T-helper 2 cell treated with Interferon-gamma antibody and Interleukin-4, amounts not matched to agents 100 ng/mL and 5 ng/mL, for 36 hours (primary cell): Measurements from ENCODE around the gene CYP46A1. TPM values are rescaled to one million over a fixed set of nuclear protein-coding genes. Genes with fewer than 3 reads are reported as not detected.

Source experiments
- intact Hi-C: fragments of 100-400 bp; cut with micrococcal nuclease; formaldehyde crosslinking; loops from one replicate; pipeline ENCODE4 v1.15.1; 2023
- total RNA-seq: library from RNA; stranded (reverse); gene quantifications from 2 replicates; pipeline ENCODE4 v1.2.3, GENCODE V29; 2022

CYP46A1 gene
- total RNA-seq, 1 donor from 2014 or later: 0.09 TPM

DNA sequence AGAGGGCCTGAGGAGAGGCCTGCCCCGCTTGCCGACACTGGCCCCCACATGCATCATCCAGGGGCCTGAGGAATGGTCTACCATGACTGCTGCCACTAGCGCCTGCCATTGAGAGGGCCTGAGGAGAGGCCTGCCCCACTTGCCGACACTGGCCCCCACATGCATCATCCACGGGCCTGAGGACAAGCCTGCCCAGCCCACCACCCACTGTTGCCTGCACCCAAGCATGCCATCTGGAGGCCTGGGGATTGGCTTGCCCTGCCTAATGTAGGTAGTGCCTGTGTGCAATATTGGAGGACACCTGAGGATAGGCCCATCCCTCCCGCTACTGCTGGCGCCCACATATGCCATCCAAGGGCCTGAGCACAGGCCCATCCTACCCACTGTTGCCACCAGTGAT lies 24.4 kb downstream of the CYP46A1 start:
- intact Hi-C loops: no loop called here

DNA sequence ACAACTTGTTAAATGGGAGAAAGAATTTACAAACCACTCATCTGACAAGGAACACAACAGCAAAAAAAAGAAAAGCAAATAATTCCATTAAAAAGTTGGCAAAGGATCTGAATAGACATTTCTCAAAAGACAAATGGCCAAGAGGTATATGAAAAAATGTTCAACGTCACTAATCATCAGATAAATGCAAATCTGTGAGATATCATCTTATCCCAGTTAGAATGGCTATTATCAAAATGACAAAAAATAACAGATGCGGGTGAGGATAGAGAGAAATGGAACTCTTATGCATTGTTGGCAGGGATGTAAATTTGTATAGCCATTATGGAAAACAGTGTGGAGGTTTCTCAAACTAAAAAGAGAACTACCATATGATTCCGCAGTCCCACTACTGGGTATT lies 29.9 kb downstream of the CYP46A1 start:
- intact Hi-C loops: no loop called here

DNA sequence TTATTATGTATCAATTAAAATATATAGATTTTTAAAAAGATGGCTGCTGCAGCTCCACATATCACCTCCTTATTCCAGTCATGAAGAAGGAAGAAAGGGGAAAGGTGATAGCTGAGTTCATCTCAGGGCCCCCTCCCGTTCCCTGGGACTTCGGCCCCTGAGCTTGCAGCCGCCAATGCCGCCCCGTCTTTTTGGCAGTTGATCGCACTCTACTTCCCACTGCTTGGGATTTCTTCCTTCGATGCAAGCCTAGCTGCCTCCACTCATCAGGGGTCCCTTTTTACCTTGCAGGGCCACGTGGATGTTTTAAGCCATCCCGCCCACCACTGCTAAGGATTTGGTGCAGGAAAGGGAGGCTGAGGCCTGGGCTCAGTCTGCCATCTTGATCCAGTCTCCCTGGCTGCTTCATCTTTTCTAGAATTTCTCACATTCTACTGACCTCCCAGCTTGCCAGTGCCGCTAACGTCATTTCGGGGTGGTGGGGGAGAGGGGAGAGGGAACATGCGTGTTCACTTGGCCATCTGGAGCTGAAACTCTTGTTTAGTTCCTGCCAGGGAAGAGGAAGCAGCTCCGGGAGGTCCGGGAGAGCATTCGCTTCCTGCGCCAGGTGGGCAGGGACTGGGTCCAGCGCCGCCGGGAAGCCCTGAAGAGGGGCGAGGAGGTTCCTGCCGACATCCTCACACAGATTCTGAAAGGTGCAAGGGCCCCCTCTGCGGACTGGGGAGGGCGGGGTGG lies 31.3 kb downstream of the CYP46A1 start:
- intact Hi-C loops: no loop called here

DNA sequence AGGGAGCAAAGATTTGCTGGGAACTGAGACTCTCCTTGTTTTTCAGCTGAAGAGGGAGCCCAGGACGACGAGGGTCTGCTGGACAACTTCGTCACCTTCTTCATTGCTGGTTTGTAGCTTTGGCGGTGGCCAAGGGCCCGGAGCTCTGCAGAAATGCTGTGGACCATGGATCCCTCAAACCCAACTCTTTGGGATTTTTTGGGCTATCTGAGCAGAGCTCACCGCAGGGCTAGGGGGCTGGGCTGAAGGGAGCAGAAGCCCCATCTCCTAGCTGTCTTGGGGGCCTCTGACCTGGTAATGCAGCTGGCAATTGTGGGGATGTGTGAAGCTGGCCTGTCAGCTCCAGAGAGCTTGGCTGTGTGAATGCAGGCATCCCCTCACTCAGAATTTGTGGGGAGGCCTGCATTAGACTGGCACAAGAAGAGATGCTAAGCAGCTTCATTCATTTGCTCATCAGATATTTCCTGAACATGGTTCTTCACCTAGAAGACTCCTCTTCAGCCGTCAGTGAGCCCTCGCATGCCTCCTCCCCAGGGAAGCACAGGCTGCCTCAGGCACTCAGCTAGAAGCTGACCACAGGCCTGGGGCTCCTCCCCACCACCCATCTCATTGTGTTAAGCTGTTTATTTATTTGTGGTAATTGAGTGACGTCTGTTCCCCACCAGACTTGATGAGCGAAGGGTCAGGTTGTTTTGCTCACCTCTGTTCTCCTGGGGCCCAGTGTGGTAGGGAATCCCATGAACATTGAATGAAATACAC lies 32.2 kb downstream of the CYP46A1 start:
- intact Hi-C loops: no loop called here

DNA sequence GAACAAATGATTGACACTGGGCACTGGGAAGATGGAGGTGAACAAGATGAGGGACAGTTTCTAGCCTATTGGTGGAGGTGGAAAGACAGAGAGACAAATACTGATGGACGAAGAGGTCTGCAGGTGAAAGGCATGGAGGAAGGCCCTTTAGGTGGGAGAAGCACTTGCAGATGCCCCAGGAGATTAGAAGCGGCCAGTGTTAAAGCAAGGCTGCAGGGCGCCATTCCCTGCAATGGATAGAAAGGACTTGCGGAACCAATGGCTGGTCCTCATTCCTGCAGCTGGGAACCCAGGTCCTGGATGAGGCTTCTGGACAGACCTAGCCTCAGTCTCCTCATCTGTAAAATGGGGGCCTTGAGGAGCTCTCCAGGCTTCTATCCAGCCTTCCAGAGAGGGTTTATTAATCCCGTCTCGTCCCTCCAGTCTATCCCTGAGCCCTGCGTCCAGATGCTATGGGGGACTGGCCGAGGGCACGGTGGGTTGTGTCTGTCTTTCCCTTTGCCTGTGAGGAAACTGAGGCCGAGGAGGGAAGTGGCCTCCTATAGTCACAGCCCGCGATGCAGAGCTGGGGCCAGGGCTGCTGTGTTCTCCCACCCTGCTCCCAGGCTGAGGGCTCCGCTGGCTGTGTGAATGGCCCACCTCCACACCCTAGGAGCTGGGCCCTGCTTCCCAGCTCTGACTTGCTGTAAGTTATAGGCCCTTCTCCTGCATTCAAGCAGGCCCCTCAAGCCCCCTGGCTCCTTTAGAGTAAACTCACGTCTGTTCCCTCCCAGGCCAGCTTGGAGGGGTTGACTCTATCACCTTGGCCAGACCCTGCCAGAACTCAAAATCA lies 33.0 kb downstream of the CYP46A1 start:
- intact Hi-C loops: no loop called here

DNA sequence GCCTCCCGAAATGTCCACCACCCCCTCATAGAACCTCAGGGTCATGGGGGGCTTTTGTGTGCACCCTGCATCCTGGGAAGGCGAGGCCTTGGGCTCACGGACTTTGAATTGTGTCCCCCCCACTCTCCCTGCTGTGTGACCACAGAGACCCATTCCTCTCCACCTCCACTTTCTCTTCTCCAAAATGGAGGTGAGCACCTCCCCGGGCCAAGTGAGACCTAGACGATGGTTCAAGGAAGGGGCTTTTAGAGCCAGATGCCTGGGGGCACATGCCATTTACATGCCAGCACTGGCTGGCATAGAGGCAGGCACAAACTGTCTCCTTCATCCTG lies 33.5 kb downstream of the CYP46A1 start:
- intact Hi-C loops: no loop called here

DNA sequence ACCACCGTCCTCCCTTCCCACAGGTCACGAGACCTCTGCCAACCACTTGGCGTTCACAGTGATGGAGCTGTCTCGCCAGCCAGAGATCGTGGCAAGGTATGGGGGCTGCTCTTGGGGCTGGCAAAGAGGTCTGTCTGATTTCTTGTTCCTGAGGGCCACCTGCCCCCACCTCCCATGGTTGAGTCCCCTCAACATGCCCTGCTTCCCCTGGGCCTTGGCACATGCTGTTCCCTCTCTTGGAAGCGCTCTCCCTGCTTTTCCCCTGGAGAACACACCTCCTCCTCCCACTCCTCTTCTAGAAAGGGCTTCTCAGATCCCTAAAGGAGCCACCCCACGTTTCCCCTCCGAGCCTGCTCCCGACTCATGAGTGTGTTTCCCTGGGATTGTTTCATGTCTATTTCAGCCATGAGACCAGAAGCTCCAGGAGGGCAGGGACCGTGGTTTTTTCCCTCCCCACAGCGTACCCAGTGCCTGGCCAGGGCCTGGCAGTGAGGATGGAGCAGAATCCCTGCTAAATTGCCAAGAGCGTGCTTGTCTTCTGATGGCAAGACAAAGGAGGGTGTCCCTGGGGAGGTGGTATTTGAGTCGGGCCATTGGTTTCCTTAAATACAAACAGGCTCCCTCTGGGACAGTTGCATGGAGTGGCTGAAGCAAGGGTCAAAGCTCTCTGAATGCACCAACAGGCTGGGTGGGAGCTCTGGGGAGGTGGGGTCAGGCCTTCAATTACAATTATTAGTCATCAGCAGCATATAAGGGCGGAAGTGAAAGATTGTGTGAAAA lies 34.1 kb downstream of the CYP46A1 start:
- intact Hi-C loops: no loop called here

DNA sequence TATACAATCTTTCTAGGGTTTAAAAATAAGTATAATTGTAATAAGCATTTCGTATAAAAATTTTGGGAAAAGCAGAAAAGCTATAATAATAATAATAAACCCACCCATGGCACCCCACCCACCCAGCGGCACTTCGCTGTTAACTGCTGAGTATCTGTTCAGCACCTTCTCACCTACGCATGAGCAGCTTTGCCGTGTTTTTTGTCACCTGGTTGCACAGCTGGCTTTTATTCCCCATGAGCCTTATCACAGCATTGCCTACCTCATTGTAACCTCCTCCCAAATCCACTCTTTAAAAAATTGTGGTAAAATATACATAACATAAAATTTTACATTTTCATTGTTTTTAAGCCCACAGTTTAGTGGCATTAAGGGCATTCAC lies 34.7 kb downstream of the CYP46A1 start:
- intact Hi-C loops: no loop called here

DNA sequence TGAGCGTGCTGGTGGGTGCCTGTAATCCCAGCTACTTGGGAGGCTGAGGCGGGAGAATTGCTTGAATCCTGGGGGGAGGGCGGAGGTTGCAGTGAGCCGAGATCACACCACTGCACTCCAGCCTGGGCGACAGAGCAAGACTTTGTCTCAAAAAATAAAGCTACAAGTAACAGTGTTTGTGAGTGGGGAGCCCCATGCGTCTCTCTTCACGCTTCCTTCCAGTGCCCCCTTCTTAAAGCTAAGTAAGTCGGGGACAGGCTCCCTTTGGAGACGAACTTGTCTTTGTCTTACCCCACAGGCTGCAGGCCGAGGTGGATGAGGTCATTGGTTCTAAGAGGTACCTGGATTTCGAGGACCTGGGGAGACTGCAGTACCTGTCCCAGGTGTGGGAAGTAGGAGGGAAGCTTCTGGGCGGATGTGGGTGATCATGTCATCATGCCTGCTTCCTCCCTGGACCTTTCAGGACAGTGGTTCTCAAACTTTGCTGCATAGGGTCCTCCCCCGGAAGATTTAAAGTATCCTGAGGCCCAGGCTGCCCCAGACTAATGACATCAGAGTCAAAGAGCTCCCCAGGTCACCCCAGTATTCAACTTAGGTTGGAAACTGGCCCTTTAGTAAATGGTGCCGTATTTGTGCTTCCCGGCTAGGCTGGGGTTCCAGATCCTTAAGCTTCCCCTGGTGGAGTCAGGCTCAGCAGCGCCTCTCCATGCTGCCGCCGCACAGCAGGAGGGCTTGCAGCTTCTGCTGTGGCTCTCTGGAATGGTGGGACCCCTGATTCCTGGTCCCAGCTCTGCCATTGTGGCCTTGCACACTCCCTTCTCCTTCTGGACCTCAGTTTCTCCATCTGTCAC lies 37.1 kb downstream of the CYP46A1 start:
- intact Hi-C loops: no loop called here

DNA sequence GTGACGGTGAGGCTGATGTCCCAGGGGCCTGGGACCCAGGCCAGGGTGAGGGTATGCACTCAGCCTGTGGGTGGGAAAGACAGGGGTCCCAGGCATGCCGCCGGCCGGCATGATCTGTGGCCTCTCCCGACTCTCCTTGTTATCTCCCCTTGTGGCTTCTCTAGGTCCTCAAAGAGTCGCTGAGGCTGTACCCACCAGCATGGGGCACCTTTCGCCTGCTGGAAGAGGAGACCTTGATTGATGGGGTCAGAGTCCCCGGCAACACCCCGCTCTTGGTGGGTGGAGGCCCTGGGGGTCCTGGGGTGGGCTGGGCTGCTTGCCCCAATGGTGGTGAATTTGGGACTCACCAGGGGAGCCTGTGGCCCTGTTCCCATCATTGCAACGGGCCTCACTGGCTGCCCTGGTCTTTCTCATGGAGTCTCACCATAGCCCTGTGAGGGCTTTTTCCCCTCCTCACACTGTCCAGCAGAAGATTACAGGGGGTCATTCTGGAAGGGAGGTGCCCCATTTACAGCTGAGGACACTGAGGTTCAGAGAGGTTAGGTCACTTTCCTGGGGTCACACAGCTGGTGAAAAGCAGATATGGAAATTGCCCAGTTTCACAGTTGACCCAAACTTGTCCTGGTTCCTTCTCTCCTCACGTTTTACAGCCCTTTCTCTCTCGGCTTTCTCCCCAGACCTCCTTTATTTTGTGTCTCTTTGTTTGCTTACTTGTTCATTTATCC lies 37.9 kb downstream of the CYP46A1 start:
- intact Hi-C loops: no loop called here

DNA sequence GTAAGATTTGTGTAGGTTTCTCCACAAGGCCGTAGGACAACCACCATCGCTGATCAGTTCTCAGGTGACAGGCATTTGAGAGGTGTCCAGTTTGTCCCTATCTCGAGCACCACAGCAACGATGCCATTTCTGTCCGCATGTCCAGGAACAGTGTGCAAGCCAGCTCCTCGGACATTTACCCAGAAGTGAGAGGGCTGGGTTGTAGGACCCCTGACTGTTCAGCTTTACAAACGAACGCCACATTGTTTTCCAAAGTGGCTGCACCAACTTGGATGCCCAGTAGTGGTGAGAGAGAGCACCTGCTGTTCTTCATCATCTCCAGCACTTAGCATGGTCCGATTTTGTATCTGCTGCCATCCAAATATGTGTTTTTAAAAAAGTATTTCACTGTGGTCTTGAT lies 38.6 kb downstream of the CYP46A1 start:
- intact Hi-C loops: no loop called here

DNA sequence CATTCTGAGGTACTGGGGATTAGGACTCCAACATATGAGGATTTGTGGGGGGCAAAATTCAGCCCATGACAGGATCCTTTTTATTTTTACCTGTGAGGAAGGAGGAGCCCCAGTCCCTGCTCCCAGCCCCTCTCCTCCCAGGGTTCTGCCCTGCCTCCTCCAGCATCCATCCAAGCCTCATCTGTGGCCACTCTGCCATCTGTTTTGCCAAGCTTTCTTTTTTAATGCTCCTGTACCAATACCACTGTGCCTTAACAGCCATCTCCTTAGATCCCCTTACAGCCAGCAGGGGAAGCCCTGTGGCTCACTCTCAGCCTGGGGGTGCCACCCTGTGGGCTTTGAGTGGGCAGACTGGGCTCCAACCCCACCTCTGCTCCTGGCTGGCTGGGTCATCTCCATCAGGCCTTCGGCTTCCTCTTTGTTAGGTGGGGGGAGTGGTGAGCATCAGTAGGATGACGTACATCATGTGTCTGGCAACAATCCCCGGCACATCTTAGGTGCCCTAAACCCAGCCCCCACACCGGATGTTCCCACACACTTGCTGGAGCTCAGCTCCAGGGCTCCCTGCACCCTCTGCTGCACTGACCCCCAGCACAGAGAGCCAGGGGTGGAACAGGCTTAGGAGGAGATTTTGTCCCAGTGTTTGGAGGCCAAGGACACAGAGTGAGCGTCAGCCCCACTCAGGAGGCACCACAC lies 40.2 kb downstream of the CYP46A1 start:
- intact Hi-C loops: no loop called here

DNA sequence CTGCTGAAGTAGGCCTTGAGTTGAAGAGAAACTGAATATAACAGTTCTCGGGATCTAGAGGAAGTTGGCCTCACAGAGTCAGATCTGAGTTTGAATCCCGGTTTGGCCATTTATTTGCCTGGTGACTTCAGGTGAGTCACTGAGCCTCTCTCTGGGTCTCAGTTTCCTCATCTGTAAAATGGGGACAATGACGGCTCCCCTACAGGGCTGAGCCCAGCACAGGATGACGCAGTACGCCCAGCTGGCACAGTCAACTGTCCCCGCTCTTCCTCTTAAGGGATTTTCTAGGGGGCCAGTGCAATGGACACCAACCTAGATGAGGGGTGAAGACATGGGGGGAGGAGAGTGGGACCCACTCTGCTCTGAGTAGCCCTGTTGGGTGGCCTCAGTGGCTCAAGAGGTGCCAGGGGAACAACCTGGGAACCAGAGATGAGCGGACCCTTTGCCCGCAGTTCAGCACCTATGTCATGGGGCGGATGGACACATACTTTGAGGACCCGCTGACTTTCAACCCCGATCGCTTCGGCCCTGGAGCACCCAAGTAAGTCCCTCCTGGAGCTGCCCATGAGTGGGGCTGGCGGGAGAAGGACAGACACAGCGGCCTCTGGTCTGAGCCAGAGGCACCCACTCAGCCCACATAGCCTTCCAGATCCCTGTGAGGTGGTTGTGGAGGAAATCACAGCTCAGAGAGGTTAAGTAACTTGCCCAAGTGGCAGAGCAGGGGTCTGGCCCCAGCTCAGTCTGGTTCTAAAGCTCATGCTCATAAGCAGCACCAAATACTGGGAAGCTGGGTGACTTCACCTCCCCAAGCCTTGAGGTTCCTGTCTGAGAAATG lies 41.1 kb downstream of the CYP46A1 start:
- intact Hi-C loops: no loop called here

DNA sequence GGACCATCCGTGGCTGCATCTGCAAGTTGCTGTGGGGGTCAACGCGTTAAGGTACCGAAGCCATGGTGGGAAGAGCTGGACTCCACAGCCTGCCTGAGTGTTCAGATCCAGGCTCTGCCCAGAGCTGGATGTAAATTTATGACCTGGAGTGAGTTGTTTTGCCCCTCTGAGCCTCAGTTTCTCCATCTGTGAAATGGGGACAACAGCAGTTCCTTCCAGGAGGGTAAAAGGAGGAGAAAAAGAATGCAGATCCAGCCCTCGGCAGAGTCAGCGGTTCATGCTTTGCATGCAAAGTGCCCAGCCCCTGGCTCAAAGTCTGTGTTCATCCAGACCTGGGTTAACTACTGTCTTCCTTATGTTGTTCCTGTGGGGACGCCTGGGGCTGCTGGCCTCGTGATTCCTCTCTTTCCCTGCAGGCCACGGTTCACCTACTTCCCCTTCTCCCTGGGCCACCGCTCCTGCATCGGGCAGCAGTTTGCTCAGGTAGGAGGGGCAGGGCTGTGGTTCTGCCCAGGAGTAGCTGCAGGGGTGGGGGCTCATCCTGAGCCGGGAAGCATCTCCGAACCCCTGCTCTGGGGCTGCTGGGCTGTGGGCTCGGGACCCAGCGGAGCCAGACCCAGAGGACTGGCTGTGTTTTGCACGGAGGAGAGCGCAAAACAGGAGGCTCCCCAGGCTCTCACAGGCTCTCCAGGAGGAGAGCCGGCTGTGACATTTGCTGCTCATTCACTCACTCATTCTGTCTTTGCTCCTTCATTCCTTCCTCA lies 41.9 kb downstream of the CYP46A1 start:
- intact Hi-C loops: no loop called here

DNA sequence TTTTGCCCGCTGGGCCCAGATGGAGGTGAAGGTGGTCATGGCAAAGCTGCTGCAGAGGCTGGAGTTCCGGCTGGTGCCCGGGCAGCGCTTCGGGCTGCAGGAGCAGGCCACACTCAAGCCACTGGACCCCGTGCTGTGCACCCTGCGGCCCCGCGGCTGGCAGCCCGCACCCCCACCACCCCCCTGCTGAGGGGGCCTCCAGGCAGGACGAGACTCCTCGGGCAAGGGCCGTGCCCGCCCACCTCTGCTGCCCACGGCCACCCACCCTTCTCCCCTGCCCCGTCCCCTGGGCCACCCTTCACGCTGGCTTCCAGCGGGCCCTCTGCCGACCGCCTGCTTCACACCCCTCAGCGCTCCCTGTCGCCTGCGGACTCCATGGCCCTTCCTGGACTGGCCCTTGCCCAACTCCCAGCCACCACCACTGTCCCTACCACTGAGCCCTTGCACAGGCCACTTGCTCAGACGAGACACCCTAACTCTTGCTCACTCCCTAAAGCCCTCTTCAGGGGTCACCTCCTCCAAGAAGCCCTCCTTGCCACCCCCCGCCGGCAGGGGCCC lies 42.5 kb downstream of the CYP46A1 start:
- intact Hi-C loops: no loop called here

DNA sequence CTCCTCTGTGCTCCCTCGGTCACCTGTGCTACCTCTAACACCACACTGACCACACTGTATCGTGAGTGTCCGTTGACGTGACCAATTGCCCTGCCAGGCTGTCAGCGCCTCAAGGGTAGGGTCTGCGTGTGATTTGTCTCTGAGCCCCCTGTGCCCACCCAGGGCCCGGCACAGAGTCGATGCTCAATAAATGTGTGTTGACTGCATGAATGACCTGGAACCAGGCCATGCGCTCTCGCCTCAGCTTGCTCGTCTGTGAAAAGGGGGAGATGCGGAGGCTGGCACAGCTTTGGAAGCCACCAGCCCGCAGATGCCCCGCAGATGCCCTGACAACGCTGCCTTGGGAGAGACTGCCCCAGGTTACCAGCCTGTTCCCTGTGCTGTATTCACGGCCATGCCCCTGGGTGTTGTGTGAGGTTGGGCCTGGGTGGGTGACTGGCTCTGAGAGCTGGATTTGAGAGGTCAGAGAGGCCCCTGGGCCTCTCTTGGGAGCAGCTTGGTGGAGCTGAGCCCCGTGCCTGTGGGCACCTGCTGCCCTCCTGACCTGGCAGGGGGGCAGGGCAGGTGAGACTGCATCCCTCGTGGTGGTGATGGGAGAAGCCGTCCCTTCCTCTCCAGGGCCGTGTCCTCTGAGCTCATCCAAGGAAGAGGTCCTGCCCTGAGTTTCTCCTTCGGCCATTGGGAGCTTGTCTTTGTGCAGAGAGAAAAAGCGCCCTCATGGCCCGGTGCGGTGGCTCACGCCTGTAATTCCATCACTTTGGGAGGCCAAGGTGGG lies 43.2 kb downstream of the CYP46A1 start:
- intact Hi-C loops: no loop called here
